HG03342 (cell line): Measurements from ENCODE around the gene LRRC49.
"Not testable (repeated sequence)": the region's sequence is repeated elsewhere in the genome, so short reads cannot be mapped to it uniquely, and the experiment has no call there.

Source experiments
- ATAC-seq: cut with Tn5 transposase; IDR thresholded peaks from one replicate; pipeline ENCODE4 v1.9.1; 2021; ENCODE audit warnings: mild to moderate bottlenecking, moderate library complexity; ENCODE audit not compliant: unreplicated experiment

Gene LRRC49

DNA sequence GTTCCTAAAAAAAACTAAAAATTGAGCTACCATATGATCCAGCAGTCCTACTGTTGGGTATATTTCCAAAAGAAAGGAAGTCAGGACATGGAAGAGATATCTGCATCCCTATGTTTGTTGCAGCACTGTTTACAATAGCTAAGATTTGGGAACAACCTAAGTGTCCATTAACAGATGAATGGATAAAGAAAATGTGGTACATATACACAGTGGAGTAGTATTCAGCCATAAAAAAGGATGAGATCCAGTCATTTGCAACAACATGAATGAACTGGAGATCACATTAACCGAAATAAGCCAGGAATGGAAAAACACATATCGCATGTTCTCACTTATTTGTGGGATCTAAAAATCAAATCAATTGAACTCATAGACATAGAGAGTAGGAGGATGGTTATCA, 29.5 kb downstream of the LRRC49 start:
- ATAC-seq = no peak

DNA sequence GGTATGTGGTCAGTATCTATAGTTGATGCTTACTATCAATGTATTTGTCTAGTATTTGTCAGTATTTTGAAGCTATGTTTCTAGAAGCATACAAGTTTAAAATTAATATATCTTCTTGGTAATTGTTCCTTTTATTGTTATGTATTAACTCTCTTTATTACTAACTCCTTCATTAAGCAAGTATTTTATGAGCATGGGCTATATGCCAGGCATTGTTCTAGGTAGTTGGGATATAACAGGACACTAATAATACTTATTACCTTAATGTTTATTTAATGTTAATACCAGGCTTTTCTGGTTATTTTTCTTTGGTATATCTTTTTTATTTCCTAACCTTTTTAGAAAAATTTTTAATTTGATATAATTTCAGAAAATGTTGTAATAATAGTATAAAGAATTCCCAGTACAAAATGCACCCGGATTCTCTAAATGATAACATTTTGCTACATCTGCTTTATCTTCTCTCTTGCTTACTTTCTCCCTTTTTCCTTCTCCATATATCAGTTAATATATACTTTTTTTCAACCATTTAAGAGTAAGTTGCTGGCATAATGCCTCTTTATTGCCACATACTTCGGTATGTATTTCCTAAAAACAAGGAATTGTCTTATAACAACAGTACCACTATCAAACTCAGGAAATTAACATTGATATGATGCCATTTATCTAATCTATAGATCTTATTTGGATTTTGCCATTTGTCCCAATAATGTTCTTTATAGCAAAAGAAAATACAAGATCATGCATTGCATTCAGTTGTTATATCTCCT, 30.9 kb downstream of the LRRC49 start:
- no peak for ATAC-seq

DNA sequence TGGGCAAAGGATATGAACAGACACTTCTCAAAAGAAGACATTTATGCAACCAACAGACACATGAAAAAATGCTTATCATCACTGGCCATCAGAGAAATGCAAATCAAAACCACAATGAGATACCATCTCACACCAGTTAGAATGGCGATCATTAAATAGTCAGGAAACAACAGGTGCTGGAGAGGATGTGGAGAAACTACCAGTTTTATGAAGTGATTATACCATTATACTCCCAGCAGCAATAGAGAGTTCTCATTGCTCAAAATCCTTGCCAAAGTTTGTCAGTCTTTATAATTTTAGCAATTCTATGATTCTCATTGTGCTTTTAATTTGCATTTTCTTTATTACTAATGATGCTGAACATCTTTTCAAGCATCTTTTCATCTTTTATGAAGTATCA, 34.3 kb downstream of the LRRC49 start:
- ATAC-seq = not testable (repeated sequence)

DNA sequence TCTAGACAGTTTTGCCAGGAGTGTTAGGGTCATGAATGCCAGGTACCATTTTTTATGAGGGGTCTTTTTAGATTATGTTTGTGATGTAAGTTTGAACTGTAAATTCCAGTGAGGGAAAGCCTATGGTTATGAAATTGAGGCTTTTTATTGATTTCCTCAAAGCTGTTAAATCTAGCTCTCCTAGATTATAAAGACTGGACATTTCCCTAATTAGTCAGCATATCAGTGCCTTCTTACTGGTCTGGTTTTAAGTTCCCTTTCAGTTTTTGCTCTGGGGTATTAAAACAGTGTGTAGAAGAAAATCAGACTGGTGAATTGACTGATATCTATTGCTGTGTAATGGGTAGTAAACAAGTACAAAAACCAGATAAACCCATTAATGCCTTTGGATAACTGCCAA, 39.2 kb downstream of the LRRC49 start:
- ATAC-seq = no peak

DNA sequence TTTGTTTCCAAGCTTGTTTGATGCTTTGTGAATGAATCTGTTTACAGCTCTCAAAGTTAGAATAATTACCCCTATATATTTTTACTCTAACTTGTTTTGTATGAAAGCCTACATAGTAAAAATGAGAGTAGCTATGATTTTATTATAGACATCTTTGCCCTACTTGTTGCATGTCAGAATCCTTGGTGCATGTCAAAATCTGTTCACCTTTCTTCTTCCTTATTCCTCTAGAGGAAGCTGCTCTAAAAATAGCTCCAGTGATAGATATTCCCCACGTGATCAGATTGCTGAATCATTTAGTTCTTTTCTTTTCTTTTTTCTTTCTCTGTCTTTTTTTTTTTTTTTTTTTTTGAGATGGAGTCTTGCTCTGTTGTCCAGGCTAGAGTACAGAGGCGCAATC, 39.8 kb downstream of the LRRC49 start:
- no peak for ATAC-seq

DNA sequence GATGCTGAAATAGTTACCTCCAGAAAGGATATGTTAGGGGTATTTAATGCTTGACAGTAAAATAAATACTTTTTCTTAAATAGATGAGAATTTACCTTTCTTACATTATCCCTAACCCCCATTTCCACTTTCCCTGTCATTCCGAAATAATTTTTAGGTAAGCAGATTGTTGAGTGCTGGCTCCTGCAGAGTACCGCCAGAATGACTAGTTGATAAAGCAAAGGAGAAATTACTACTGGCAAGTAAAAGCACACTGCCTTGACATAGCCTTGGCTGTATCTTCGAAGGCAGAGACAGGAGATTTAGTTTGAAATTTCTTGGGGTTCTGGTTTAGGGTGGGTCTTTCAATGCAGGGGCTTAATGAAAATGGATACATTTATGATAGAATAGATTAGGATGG, 40.8 kb downstream of the LRRC49 start:
- no peak for ATAC-seq

DNA sequence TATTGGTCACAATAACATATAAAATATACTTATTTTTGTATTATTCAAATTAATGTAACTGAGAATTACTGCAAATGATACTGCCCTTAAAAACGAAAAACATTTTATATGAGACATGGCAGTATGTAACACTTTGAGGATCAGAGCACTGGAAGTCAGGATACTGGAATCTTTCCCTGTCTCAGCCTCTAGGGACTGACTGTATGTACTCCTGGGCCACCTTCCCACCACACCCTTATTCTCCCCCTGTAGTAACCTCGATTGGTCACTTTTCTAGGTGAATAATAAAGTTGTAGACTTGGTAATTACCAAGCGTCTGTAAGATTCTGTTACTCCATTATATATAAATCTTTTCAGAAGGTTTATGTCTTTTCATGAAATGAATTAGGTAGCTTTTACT, 43.0 kb downstream of the LRRC49 start:
- ATAC-seq = no peak

DNA sequence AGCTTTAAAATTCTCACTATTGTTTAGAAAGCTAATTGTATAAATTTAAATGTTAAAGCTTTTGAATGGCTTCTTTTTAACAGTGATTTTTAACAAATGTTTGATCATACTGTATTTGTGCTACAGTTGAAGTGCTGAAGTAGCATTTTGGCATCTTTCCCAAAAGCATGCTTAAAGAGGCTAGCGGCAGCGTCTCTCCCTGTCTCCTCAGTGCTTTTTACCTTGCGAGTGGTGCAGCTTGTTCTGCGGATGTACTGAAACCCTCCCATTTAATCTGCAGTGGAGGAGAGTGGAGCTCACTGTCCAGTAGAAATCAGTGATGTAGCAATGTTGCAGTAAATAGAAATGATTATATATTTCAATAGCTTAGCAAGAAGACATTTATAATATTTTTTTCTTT, 43.7 kb downstream of the LRRC49 start:
- no peak for ATAC-seq

DNA sequence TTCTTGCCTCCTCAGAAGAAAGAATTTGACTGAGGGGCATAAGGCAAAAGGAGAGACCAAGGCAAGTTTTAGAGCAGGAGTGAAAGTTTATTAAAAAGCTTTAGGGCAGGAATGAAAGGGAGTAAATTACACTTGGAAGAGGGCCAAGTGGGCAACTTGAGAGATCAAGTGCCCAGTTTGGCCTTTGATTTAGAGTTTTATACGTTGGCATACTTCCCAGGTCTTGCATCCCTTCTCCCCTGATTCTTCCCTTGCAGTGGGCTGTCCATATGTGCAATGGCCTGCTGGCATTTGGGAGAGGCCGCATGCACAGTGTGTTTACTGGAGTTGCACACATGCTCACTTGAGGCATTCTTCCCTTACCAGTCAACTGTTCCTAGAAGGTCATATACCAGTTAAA, 50.7 kb downstream of the LRRC49 start:
- ATAC-seq = not testable (repeated sequence)

DNA sequence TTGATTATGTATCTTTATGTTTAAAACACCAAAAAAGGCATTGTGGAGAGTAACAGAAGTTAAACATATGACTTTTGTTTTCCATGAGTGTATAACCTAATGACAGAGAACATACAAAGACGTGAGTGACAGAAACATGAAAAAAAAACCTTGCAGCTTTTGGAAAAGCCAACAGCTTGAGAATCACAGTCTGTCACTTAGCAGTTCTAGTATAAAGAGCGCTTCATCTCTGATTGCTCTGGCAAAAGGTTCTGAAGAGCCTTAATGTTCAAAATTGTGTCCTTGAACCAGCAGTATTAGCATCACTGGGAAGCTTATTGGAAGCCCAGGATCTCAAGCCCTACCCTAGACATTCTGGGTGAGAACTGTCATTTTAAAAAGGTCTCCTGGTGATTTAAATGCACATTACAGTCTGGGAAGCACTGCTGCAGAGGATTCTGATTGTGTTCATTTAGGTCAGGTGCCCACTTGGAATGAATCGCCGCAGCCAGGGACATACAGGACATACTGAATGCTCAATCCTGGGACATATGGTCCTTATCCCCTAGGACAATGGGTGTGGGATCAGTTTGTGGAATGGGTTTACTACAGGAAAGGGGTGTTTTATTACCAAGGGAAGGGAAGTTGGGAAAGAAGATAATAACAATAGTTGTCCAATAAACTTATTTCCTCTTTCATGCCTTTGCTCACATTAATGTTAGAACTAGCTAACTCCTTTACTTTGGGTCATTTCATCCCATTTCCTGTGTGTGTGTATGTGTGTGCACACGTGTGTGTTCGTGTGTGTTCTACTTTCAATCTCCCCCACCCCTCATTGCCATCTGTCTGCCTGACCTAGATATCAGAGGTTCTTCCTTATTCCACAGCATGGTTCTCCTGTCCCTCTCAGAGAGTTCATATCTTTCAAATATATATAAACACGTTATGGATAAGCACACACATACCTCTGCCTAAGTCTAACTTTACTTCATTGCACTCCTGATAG, 55.0 kb downstream of the LRRC49 start:
- ATAC-seq = no peak

DNA sequence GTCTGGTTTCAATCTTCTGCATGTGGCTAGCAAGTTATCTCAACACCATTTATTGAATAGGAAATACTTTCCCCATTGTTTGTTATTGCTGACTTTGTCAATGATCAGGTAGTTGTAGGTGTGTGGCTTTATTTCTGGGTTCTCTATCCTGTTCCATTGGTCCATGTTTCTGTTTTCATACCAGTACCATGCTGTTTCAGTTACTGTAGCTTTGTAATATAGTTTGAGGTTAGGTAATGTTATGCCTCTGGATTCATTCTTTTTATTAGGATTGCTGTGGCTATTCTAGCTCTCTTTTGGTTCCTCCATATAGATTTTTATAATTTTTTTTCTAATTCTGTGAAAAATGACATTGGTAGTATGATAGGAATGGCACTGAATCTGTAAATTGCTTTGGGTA, 58.3 kb downstream of the LRRC49 start:
- ATAC-seq = no peak

DNA sequence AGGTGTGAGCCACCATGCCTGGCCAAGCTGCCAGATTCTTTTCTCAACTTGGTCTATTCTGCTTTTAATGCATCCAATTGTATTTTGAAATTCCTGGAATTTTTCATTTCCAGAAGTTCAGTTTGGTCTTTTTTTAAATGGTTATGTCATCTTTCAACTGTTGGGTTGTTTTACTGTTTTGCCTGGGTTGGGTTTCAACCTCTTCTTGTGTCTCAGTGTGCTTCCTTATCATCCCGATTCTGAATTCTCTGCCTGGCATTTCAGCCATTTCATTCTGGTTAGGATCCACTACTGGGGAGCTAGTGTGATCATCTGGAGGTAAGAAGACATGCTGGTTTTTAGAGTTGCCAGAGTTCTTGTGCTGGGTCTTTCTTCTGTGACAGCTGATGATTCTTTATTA, 61.5 kb downstream of the LRRC49 start:
- no peak for ATAC-seq

DNA sequence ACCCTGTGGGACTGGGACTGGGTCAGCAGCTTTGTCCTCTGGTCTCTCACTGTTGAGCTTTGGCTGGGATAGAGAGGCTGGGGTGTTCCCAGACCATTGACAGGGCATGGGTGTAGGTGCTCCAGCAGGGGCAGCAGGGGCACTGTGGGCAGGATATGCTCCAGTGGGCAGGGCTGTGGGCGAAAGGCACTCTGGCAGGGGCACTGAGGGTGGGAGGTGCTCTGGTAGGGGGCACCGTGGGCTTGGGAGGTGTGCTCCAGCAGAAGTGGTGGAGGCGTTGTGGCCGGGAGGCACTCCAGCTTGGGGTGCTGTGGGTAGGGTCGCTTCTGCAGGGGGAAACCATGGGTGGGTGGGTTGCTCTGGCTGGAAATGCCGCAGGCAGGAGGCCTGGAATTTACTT, 62.1 kb downstream of the LRRC49 start:
- no peak for ATAC-seq

DNA sequence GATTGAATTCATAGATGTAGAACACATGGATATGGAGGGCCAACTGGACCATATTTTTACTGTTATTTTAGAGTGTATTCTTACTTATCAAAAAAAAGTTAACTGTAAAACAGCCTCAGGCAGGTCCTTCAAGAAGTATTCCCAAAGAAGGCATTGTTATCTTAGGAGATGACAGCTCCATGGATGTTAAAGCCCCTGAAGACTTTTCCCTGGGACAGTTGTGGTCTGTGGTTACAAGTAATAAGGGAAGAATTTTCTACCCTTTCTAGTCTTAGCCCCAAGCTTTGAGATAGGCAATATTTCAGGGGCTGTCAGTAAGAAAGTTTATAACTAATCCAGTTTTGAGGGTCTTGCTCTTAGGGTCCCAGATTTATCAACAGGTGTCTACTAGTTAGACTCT, 62.5 kb downstream of the LRRC49 start:
- ATAC-seq = no peak

DNA sequence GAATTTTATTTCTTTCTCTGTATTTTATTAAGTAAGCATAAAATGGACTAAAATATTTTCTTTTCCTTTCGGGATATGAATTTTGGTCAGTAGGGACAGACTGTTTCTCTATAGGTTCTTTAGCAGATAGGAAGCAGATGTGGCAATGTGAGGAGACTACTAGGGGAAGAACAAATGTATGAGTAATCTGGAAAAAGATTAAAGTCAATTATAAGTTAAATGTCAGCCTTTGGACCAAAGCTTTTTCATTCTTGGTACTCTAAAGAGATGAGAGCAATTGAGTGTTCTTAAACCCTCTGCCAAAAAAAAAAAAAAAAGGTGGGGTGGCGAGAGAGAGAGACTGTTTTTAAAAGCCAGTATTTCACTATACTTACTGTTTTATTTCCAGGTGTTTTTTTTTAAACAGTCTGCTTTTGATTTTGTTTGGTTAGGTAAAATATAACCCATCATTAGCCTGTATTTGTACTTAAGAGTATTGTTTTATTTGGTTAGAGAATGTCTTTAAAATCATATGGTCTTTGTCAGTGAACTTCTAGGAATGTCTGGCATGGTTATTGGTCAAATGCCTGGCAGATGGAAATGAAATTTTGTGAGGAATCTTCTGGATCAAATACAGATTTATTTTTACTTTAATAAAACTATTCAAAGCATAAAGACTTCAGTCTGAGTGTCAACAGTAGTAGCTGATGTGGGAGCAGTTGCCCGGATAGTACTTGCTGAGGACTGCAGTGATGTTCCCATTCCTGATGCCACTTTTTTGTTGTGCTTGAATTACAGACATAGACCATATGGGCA, 63.8 kb downstream of the LRRC49 start:
- no peak for ATAC-seq

DNA sequence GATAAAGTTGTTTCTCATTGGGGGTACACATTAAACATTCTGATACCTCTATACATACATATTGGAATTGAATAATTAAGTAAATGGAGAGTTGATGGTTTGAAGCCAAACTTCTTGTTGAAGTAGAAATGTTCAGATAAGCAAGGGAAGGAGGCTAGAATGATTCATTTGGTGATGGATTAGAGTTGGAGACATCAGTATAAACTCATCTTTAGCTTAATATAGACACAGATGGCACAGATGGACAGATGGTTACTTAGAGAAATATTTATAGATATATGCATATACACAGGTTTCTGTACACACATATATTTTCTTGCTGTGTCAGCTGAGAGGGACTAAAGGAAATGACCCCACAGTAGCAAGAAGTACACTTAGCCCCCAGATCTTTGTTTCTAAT, 69.5 kb downstream of the LRRC49 start:
- no peak for ATAC-seq

DNA sequence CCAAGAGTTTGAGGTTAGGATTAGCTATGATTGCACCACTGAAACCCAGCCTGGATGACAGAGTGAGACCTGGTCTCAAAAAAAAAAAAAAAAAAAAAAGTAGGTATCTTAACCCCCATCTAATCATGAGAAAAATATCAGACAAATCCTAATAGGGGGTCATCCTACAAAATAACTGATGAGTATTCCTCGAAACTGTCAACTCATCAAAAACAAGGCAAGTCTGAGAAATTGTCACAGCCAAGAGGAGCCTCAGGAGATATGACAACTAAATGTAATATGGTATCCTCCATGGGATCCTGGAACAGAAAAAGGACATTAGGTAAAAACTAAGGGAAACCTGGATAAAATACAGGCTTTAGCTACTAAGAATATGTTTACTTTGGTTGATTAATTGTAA, 70.6 kb downstream of the LRRC49 start:
- ATAC-seq = no peak

DNA sequence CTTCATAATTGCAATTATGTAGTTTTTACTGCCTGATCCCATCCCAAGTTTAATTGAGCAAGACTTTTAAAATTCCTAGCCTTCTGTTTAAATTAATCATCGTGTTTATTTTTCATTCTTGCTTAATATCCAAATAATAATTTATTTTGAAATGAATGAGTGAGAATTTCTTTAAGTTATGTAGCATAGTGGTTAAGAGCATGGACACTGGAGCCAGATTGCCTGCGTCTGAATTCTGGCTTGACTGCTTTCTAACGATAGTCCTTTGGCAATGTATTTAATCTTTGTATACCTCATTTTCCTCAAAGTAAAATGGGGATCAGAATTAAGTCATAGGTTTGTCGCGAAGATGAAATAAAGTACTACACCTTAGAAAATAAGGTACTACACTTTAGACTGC, 71.4 kb downstream of the LRRC49 start:
- ATAC-seq = no peak

DNA sequence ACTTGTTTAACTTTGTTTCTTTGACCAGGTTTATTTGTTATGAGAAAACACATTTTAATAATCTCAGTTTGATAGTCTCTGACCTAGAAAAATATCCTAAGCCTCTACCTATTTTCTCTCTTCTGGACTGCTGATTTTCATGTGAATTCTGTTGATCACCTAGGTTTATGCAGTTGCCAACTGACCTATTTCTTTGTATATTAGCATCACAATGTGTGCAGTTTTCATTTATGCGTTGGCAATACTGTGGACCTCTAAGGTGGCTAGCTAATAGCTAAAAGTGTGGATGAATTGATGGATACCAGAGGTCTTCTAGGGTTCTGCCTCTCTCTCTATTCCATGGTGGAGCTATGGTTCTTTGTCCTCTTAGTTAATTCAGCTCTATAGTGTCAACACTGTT, 72.1 kb downstream of the LRRC49 start:
- ATAC-seq = no peak

DNA sequence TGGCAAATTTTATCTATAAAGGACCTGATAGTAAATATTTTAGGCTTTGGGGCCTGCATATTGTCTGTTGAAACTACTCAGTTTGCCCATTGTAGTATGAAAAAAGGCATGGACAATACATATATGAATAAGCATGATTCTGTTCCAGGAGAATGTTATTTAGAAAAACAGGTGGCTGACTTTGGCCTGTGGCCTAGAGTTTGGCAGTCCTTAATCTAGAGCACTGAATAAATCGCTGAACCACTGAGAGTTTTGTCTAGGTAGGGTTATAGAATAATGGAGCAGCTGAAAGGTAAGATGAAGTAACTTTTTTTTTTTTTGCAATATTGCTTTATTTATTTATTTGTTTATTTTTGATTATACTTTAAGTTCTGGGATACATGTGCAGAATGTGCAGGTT, 75.0 kb downstream of the LRRC49 start:
- no peak for ATAC-seq
